Astrocyte of the hippocampus (primary cell): ENCODE results near the gene CCDC68.

Experiments used
- DNase-seq: peaks from one replicate; pipeline ENCODE4 v3.0.0; 2011; ENCODE audit warnings: low read depth, low spot score

CCDC68 gene

GRCh38 chr18:54919412-54919811 is 39.8 kb downstream of the CCDC68 start:
- no peak for DNase-seq

GRCh38 chr18:54918060-54918459 is 41.2 kb downstream of the CCDC68 start:
- no peak for DNase-seq

- DNase-seq, result no peak
Observed at GRCh38 chr18:54916507-54916906, 42.8 kb downstream of the CCDC68 start.

GRCh38 chr18:54914816-54915215 is 44.4 kb downstream of the CCDC68 start:
- no peak for DNase-seq

- no peak for DNase-seq
Observed at GRCh38 chr18:54911551-54911950, 47.7 kb downstream of the CCDC68 start.

GRCh38 chr18:54910161-54910919 is 48.9 kb downstream of the CCDC68 start:
- no peak for DNase-seq

- no peak for DNase-seq
Observed at GRCh38 chr18:54909538-54909937, 49.7 kb downstream of the CCDC68 start.

- no peak for DNase-seq
Observed at GRCh38 chr18:54906331-54907185, 52.7 kb downstream of the CCDC68 start.

- DNase-seq, result no peak
Observed at GRCh38 chr18:54905629-54906028, 53.6 kb downstream of the CCDC68 start.

- no peak for DNase-seq
Observed at GRCh38 chr18:54904581-54904980, 54.7 kb downstream of the CCDC68 start.

- DNase-seq, result no peak
Observed at GRCh38 chr18:54900290-54900689, 59.0 kb downstream of the CCDC68 start.

- no peak for DNase-seq
Observed at GRCh38 chr18:54899500-54899899, 59.8 kb downstream of the CCDC68 start.

GRCh38 chr18:54888933-54889332 is 70.3 kb downstream of the CCDC68 start:
- peak; percentile 19 for DNase-seq

- DNase-seq, result no peak
Observed at GRCh38 chr18:54888378-54888777, 70.9 kb downstream of the CCDC68 start.

- peak; percentile 39 for DNase-seq
Observed at GRCh38 chr18:54883816-54884604, 75.3 kb downstream of the CCDC68 start.

- no peak for DNase-seq
Observed at GRCh38 chr18:54882318-54882717, 76.9 kb downstream of the CCDC68 start.

- DNase-seq, result no peak
Observed at GRCh38 chr18:54881229-54881768, 78.0 kb downstream of the CCDC68 start.

- DNase-seq, result peak; percentile 39
Observed at GRCh38 chr18:54880395-54881105, 78.7 kb downstream of the CCDC68 start.

- no peak for DNase-seq
Observed at GRCh38 chr18:54879691-54880090, 79.6 kb downstream of the CCDC68 start.

GRCh38 chr18:54878659-54879358 is 80.5 kb downstream of the CCDC68 start:
- no peak for DNase-seq
